Effector memory CD8-positive, alpha-beta T cell (primary cell): ENCODE measurements around the gene CABP1.
"Not testable (repeated sequence)": the region's sequence is repeated elsewhere in the genome, so short reads cannot be mapped to it uniquely, and the experiment has no call there.

Source experiments
- ATAC-seq: fragments of 150-1000 bp; cut with Tn5 transposase; replicated peaks from 2 replicates; pipeline ENCODE4 v1.10.0; 2021; ENCODE audit warnings: mild to moderate bottlenecking, moderate library complexity
- DNase-seq, 3 experiments: peaks; one replicate each; pipeline ENCODE4 v3.0.0; 2021
- H3K27ac Mint-ChIP-seq, 2 donors: one replicate each; pipeline ENCODE4 v1.8.0; 2022; ENCODE audit warnings: mild to moderate bottlenecking in 2 of 2, mixed read lengths in 2 of 2, moderate library complexity in 2 of 2
- H3K27me3 Mint-ChIP-seq, 2 donors: one replicate each; pipeline ENCODE4 v1.8.0; 2022; ENCODE audit warnings: mixed read lengths in 2 of 2
- H3K36me3 Mint-ChIP-seq: one replicate; pipeline ENCODE4 v1.8.0; 2022; ENCODE audit warnings: mild to moderate bottlenecking, moderate library complexity, mixed read lengths; ENCODE audit not compliant: insufficient read depth
- H3K4me1 Mint-ChIP-seq, 2 donors: one replicate each; pipeline ENCODE4 v1.8.0; 2022; ENCODE audit warnings: low read depth in 2 of 2, mixed read lengths in 2 of 2
- H3K4me3 Mint-ChIP-seq, 2 donors: one replicate each; pipeline ENCODE4 v1.8.0; 2022; ENCODE audit warnings: mild to moderate bottlenecking in 2 of 2, mixed read lengths in 2 of 2, moderate library complexity in 2 of 2
- H3K9me3 Mint-ChIP-seq, 2 donors: one replicate each; pipeline ENCODE4 v1.8.0; 2022; ENCODE audit warnings: mixed read lengths in 2 of 2

Gene CABP1

DNA sequence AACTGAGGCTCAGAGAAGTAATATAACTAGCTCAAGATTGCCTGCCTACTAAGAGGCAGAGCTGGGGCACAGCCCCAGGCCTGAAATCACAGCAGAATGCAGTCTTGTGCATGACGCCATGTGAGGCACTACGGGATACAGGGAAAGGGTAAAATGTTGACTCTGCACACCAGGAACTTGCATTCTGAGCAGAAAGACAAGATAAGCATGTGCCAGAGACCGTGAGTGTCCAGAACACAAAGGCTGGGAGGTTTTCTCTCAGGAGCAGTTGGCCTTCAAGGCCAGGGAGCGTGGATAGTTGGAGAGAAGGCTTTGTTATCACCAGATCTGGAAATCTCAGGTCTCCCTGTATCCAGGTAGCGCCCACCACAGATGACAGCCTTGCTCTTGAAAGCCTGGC, 23.3 kb downstream of the CABP1 start:
- Mint-ChIP-seq H3K9me3 (no peaks in the 10 kb centered on the region), H3K27me3 (peaks cover 24 to 34% of the 10 kb centered on the region in 2 donors), H3K4me3 (no peak overlapping the region), H3K4me1 (no peaks in the 10 kb centered on the region), H3K27ac (no peak overlapping the region), H3K36me3 (peaks cover 3% of the 10 kb centered on the region)
- ATAC-seq (no peak), DNase-seq (no peak)

DNA sequence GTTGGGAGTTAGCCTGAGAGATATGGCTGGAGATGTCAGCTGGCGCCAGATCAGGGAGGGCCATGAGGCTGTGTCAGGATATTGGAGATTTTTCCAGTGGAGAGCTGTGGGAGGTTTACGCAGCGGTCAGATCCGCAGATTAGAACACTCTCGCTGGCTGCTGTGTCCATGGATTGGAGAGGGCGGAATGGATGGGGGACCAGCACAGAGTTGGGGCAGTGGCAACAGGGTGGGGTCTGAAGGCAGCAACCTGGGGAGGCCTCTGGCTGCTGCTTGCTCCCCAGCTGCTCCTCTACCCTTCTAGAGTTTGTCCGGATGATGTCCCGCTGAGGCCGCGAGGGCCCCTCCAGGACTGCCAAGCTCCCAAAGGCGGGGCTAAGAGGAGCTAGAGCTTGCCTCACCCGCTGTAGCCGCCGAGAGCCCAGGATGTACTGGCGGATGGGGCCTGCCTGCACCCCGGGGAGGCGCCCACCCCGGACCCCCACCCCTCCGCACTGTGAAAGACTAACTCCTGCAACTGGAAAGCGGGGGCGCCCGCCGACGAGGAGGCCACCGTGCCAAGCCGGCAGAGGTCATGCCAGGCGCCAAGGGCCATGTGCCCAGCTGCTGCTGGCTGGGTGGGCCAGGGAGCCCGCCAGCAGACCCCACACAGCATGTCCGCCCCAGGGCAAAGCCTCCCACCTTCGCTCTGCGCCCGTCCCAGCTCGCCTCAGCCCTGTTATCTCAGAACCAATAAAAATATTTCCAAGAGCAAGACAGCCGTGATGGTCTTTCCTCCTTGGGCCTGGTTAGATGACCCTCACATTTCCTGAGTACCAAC, 26.4 kb downstream of the CABP1 start:
- Mint-ChIP-seq H3K4me1 (no peaks in the 10 kb centered on the region), H3K27me3 (peaks cover 33% of the 10 kb centered on the region in 2 donors), H3K9me3 (no peaks in the 10 kb centered on the region), H3K4me3 (no peak overlapping the region), H3K36me3 (peaks cover 3% of the 10 kb centered on the region), H3K27ac (no peak overlapping the region)
- DNase-seq (no peak), ATAC-seq (no peak)

DNA sequence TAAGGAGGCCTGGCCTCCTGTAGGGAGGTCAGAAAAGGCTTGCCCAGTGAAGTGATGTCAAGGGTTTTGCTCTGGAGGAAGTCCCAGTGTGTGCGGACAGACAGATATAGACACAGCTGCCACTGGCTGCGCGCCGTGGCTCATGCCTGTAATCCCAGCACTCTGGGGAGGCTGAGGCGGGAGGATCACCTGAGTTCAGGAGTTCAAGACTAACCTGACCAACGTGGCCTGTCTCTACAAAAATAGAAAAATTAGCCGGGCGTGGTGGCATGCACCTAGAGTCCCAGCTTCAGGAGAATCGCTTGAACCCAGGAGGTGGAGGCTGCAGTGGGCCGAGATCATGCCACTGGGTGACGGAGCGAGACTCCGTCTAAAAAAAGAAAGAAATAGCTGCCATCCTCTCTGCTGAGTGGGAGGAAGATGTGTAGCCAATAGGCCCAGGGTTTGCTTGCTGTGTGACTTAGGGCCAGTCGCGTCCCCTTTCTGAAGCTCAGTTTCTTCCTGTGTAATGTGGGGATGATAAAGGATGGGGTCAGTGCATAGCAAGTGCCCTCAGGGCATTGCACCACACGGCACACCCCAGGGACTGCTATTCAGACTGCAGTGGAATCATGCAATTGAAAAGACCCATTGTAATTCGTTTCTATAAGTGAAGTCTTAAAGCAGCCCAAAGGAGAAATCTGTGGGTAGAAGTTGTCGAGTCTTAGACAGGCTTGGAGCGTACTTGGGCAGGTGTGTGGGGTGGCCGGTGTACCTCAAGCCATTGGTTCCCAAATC, 27.9 kb downstream of the CABP1 start:
- H3K4me3 Mint-ChIP-seq: no peak overlapping the region
- no peaks in the 10 kb centered on the region for H3K4me1 Mint-ChIP-seq
- no peaks in the 10 kb centered on the region for H3K9me3 Mint-ChIP-seq
- DNase-seq: no peak
- ATAC-seq: no peak
- H3K27ac Mint-ChIP-seq: no peak overlapping the region
- peaks cover 33 to 40% of the 10 kb centered on the region in 2 donors for H3K27me3 Mint-ChIP-seq
- peaks cover 7% of the 10 kb centered on the region for H3K36me3 Mint-ChIP-seq

DNA sequence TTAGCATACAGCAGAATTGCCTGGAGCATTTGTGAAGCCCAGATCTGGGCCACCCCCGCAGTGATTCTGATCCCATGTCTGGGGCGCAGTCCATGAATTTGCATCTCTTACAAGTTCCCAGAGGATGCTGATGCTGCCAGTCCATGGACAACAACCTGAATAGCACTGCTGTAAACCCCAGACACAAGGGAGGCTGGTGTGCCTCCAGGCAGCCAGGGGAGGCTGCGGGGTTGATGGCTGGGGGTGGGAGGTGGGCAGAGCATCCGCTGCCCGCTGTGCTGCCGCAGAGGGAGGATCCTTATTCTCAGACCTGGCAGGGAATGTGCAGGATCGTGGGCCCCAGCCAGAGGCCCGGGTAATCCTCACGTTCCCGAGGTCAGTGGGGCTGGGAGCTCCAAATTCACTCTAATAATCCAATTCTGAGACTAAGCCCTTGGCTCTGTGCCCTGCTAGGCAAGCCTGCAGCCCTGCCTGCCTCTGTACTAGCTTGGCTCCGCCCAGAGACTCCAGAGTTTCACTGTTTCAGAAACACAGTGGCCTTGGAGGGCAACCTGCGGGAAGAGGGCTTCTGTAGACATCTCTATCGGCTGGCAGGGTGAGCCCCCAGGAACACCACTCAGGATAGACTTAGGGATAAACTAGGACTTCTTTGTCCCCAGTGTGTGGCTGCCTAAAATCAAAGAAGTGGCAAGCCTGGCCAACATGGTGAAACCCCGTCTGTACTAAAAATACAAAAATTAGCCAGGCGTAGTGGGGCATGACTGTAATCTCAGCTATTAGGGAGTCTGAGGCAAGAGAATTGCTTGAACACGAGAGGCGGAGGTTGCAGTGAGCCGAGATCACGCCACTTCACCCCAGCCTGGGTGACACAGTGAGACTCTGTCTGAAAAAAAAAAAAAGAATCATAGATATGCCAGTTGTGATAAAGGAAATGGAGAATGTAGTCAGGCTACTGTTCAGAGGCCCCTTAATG, 28.7 kb downstream of the CABP1 start:
- no peaks in the 10 kb centered on the region for H3K4me1 Mint-ChIP-seq
- no peaks in the 10 kb centered on the region for H3K9me3 Mint-ChIP-seq
- DNase-seq (no peak), ATAC-seq (no peak)
- H3K27ac Mint-ChIP-seq: no peak overlapping the region
- H3K4me3 Mint-ChIP-seq: no peak overlapping the region
- peaks cover 26 to 34% of the 10 kb centered on the region in 2 donors for H3K27me3 Mint-ChIP-seq
- H3K36me3 Mint-ChIP-seq: peaks cover 7% of the 10 kb centered on the region

DNA sequence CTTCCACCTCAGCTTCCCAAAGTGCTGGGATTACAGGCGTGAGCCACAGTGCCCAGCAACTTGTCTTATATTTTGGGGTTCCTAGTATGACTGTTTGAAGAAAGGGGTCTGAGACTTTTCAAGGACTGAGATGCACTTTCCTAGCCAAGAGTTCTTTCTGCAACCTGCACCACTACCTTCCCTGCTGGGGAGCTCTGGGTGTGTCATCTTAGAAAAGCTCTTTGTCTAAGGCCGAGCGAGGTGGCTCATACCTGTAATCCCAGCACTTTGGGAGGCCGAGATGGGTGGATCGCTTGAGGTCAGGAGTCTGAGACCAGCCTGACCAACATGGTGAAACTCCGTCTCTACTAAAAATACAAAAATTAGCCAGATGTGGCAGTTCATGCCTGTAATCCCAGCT, 29.8 kb downstream of the CABP1 start:
- ATAC-seq, H3K4me3 Mint-ChIP-seq, H3K27ac Mint-ChIP-seq: not testable (repeated sequence)

DNA sequence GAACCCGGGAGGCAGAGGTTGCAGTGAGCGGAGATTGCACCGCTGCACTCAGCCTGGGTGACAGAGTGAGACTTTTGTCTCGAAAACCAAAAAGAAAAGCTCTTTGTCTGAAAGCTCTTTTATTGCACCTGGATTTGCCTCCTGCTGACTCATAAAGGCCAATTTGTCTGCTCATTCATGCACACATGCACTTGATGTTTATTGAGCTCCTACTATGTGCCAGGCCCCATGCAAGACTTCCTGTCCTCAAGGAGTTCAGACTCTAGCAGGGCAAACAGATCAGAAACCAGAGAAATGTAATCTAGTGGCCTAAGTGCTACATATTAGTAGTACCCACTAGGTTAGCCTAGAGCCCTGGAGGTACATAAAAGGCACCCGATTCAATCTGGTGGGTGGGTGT, 30.2 kb downstream of the CABP1 start:
- H3K27me3 Mint-ChIP-seq: peaks cover 18 to 41% of the 10 kb centered on the region in 2 donors
- DNase-seq (no peak), ATAC-seq (no peak)
- H3K4me1 Mint-ChIP-seq: no peaks in the 10 kb centered on the region
- H3K4me3 Mint-ChIP-seq: no peak overlapping the region
- no peak overlapping the region for H3K27ac Mint-ChIP-seq
- peaks cover 7% of the 10 kb centered on the region for H3K36me3 Mint-ChIP-seq
- no peaks in the 10 kb centered on the region for H3K9me3 Mint-ChIP-seq

More for the DNA sequence above, 29.8 kb downstream of the CABP1 start:
- peaks cover 18 to 37% of the 10 kb centered on the region in 2 donors for H3K27me3 Mint-ChIP-seq
- not testable (repeated sequence) for DNase-seq, H3K9me3 Mint-ChIP-seq, H3K36me3 Mint-ChIP-seq, H3K4me1 Mint-ChIP-seq

DNA sequence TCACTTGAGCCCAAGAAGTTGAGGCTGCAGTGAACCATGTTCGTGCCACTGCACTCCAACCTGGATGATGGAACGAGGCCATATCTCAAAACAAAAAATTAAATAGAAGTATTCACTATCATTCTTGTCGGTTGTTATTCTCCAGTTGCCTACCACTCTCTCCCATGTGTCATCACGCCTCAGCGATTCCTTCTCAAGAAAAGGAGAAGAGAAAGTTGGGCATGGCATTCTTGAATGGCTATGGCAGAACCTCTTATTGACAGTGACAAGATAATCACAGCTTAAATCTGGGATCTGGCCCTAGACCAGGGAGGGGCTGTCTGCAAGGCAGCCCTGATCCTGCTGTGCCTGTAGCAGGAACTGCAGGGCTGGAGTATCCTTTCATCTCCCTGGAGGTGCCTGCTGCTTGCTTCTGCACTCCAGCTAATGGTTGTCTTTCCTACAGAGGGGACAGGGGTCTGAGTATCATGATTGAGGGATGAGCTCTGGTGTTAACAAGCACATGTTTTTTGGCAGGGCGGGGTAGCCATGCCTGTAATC, 33.7 kb downstream of the CABP1 start:
- Mint-ChIP-seq H3K4me3 (no peak overlapping the region), H3K9me3 (no peaks in the 10 kb centered on the region), H3K36me3 (peaks cover 4% of the 10 kb centered on the region), H3K27me3 (peaks cover 7 to 24% of the 10 kb centered on the region in 2 donors), H3K4me1 (peaks cover 0 to 4% of the 10 kb centered on the region in 2 donors), H3K27ac (no peak overlapping the region)
- ATAC-seq (no peak), DNase-seq (no peak)

DNA sequence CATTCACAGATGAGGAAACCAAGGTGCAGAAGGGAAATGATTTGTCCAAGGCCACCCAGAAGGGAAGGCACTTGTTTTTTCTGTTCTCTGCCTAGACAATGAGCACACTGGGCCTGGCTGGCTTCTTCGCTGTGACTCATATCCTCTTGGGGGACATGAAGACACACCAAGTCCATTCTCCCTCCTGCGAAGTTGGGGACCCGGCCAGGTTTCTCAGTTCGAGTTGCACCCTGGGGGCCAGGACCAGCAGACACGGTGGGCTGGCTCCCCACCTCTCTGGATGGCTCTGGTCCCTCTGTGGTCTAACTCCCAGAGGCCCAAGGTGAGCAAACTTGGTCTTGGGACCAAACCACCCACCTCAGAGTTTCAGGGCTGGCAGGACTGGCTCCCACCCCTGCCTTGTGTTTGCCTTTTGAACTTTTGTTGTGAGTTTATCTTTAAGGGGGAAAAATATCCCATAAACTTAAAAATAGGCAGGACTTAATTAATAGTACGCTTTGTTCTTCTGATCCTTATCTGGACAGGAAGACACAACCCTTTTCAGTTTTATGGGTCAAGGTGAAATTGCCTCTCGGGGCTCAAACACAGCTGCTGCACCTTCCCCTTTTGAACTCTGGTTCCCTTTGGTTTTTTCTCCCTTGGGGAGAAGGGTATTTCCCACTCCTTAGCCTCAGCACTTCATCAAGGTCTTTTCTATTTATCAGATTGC, 37.5 kb downstream of the CABP1 start:
- Mint-ChIP-seq H3K36me3 (no peaks in the 10 kb centered on the region), H3K27me3 (peaks cover 0 to 9% of the 10 kb centered on the region in 2 donors), H3K9me3 (no peaks in the 10 kb centered on the region), H3K4me1 (peaks cover 0 to 4% of the 10 kb centered on the region in 2 donors), H3K27ac (no peak overlapping the region), H3K4me3 (no peak overlapping the region)
- ATAC-seq: peak; percentile 24
- DNase-seq: no peak

DNA sequence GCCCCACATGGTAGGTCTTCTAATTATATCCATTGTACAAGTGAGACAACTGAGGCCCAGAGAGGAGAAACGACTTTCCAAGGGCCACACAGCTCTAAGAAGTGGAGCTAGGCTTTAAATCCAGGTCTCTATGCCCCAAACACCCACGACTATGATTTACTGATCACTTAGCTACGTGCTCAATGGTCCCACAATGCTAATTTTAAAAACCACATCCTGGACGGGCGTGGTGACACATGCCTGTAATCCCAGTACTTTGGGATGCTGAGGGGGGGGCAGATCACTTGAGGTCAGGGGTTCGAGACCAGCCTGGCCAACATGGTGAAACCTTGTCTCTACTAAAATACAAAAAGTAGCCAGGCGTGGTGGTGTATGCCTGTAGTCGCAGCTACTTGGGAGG, 38.1 kb downstream of the CABP1 start:
- H3K4me1 Mint-ChIP-seq: peaks cover 0 to 4% of the 10 kb centered on the region in 2 donors
- no peaks in the 10 kb centered on the region for H3K36me3 Mint-ChIP-seq
- ATAC-seq (no peak), DNase-seq (no peak)
- H3K4me3 Mint-ChIP-seq: no peak overlapping the region
- H3K27me3 Mint-ChIP-seq: peaks cover 0 to 9% of the 10 kb centered on the region in 2 donors
- H3K27ac Mint-ChIP-seq: no peak overlapping the region
- no peaks in the 10 kb centered on the region for H3K9me3 Mint-ChIP-seq

DNA sequence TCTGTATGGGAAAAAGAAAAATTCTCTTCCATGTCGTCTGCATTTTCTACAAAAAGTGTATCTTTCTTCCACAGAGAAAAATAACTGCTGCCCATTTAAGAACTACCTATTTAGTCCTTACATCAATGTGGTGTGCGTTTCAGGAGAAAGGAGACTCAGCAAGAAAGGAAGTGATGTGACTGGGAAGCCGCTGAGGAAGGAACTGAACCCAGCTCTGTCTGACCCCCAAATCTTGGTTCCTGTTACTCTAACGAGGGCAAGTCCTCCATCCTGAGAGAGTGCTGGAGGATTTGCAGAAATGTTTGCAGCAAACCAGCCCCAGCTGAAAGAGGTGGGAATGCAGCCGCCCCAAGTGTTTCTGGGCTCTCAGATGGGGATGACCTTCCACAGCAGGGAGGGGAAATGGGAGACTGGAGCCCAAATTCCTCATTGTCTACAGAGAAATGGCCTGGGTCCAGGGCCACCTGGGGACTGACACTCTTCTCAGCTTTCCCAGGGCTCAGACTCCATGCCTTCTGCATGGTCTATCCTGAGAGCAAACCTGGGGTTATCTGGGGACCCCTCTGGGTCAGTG, 39.8 kb downstream of the CABP1 start:
- no peak overlapping the region for H3K4me3 Mint-ChIP-seq
- peaks cover 0 to 5% of the 10 kb centered on the region in 2 donors for H3K27me3 Mint-ChIP-seq
- DNase-seq (no peak), ATAC-seq (no peak)
- peaks cover 0 to 4% of the 10 kb centered on the region in 2 donors for H3K4me1 Mint-ChIP-seq
- H3K9me3 Mint-ChIP-seq: no peaks in the 10 kb centered on the region
- H3K27ac Mint-ChIP-seq: no peak overlapping the region
- no peaks in the 10 kb centered on the region for H3K36me3 Mint-ChIP-seq

DNA sequence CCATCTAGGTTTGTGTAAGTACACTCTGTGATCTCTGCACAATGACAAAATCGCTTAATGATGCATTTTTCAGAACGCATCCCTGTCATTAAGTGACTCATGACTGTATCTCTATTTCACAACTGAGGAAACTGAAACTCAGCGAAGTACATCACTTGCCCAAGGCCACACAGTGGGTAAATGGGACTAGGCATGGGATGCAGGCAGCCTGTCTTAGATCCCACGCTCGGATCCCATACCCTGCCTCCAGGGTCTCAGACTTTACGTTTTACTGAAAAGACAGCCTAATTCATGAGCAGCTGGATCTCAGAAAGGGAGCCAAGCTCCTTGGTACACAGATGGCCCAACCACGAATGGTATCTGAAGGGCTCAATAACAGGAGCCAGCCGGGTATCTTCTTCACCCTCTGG, 44.1 kb downstream of the CABP1 start:
- Mint-ChIP-seq H3K36me3 (peaks cover 19% of the 10 kb centered on the region), H3K27me3 (no peaks in the 10 kb centered on the region), H3K4me3 (peak overlapping the region in 1 of 2 donors; percentile 31), H3K27ac (no peak overlapping the region), H3K9me3 (no peaks in the 10 kb centered on the region), H3K4me1 (peaks cover 19% of the 10 kb centered on the region in 2 donors)
- ATAC-seq (no peak), DNase-seq (no peak)

DNA sequence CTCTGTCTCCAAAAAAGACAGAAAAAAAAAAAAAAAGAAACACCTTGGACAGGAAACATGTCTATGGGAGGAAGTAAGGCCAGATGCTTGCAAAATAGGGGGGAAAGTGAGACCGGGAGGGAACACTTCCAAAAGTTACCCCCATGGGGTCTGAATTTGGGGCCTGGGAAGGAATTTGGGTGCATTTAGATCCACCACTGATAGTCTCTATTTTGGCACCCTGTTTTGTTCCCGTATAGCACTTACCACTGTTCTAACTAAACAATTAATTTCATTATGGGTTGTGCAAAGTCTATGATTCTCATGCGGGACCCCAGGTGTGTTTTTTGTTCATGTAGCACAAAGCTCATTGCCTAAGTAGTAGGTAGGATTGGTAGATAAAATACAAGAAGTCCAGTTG, 45.1 kb downstream of the CABP1 start:
- H3K4me1 Mint-ChIP-seq: peaks cover 19 to 22% of the 10 kb centered on the region in 2 donors
- H3K27me3 Mint-ChIP-seq: no peaks in the 10 kb centered on the region
- H3K36me3 Mint-ChIP-seq: peaks cover 19% of the 10 kb centered on the region
- peak overlapping the region; percentile 71 to 96 for H3K27ac Mint-ChIP-seq
- H3K9me3 Mint-ChIP-seq: no peaks in the 10 kb centered on the region
- DNase-seq (no peak), ATAC-seq (no peak)
- H3K4me3 Mint-ChIP-seq: peak overlapping the region; percentile 83 to 95
